Measurements from ENCODE around the gene LIN7A.

DNA sequence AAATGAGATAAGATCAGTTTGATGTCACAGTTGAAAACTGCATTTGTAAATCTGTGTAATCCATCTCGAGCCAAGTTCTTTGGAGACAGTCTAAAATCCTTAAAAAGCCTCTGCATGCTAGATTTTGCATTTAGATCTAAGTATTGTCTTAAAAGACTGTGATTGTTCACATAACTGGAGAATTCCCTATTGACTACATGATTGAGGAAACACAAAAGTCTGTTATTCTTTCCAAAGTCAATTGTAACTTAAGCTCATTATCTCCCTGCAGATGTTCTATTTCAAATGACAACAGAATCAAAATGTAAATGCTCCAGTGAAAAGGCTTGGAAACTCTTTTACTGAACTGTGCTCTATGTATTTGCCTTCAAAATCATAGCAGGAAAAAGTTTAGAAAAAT is 143.2 kb downstream of the LIN7A start:
- no peak for TF ChIP-seq EP300 (IDR thresholded peaks at IDR 0.05; ENCODE audit: borderline replicate concordance)
- TF ChIP-seq TAF1 (IDR thresholded peaks at IDR 0.05; ENCODE audit: low read depth) = no peak
- TF ChIP-seq, protein P1, sequence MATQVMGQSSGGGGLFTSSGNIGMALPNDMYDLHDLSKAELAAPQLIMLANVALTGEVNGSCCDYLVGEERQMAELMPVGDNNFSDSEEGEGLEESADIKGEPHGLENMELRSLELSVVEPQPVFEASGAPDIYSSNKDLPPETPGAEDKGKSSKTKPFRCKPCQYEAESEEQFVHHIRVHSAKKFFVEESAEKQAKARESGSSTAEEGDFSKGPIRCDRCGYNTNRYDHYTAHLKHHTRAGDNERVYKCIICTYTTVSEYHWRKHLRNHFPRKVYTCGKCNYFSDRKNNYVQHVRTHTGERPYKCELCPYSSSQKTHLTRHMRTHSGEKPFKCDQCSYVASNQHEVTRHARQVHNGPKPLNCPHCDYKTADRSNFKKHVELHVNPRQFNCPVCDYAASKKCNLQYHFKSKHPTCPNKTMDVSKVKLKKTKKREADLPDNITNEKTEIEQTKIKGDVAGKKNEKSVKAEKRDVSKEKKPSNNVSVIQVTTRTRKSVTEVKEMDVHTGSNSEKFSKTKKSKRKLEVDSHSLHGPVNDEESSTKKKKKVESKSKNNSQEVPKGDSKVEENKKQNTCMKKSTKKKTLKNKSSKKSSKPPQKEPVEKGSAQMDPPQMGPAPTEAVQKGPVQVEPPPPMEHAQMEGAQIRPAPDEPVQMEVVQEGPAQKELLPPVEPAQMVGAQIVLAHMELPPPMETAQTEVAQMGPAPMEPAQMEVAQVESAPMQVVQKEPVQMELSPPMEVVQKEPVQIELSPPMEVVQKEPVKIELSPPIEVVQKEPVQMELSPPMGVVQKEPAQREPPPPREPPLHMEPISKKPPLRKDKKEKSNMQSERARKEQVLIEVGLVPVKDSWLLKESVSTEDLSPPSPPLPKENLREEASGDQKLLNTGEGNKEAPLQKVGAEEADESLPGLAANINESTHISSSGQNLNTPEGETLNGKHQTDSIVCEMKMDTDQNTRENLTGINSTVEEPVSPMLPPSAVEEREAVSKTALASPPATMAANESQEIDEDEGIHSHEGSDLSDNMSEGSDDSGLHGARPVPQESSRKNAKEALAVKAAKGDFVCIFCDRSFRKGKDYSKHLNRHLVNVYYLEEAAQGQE (IDR thresholded peaks at IDR 0.05; ENCODE audit: low read depth) = no peak
- TF ChIP-seq YY1 (IDR thresholded peaks at IDR 0.05; ENCODE audit: low read depth) = no peak
- no peak for TF ChIP-seq ZBTB7A (IDR thresholded peaks at IDR 0.05; ENCODE audit: low read depth)
- TF ChIP-seq CREB1 (IDR thresholded peaks at IDR 0.05; ENCODE audit: low read depth) = no peak
- TF ChIP-seq EGR1 (IDR thresholded peaks at IDR 0.05) = no peak
